K562 (cell line): ENCODE measurements around the gene FABP3. TPM values are rescaled to one million over a fixed set of nuclear protein-coding genes. Genes with fewer than 3 reads are reported as not detected.

Experiments
- ATAC-seq: fragments of 200-7000 bp; cut with Tn5 transposase; 3 replicates; pipeline ENCODE4 v1.9.1; 2020; ENCODE audit warnings: moderate library complexity
- BruUV-seq: library from RNA; stranded (reverse); fragments of 400-500 nt; replicated peaks from 2 replicates; lab custom pipeline; 2021; lab: Mats Ljungman, UMichigan
- CTCF ChIA-PET: fragments of 300-600 bp; formaldehyde crosslinking; extraction: SDS; loops from one replicate; lab custom pipeline; 2021; ENCODE audit warnings: low intra/inter-chr PET ratio; lab: Yijun Ruan, JAX
- POLR2A ChIA-PET: fragments of 300-600, 350-650 bp; sonication (Branson Sonifier 250); formaldehyde crosslinking; extraction: SDS; loops from one replicate; lab custom pipeline; 2021; ENCODE audit warnings: antibody characterized with exemption, inconsistent platforms; lab: Yijun Ruan, JAX
- DNase-seq, 4 experiments: peaks; one replicate each; pipeline versions ENCODE4 v3.0.0 to v3.0.0-alpha.2; 2011 to 2018; ENCODE audit warnings: low spot score in 3 of 4, mixed read lengths in 3 of 4; ENCODE audit errors: extremely low read depth in 1 of 4
- FAIRE-seq: peaks from 2 replicates; lab custom pipeline; 2011; peaks lifted over from hg19 to GRCh38; lab: Jason Lieb, UNC
- H2AFZ ChIP-seq: 2 replicates; pipeline ENCODE4 v1.6.0; 2011; ENCODE audit warnings: low read depth, low read length, control low read depth, inconsistent platforms
- H3K27ac ChIP-seq: fragments of 200-600 bp; 3 replicates; pipeline ENCODE4 v1.8.0; 2011; ENCODE audit warnings: low read depth, mild to moderate bottlenecking, control low read depth, inconsistent platforms, low read length, moderate library complexity, mixed read lengths; ENCODE audit errors: extremely low read depth
- H3K27me3 ChIP-seq, 2 experiments: fragments of 300-600 bp in 1 of 2; 2 replicates in 1 of 2; 3 replicates in 1 of 2; pipeline versions ENCODE4 v1.6.0 to v1.8.0; 2011; ENCODE audit warnings: inconsistent platforms in 2 of 2, low read length in 2 of 2, mild to moderate bottlenecking in 1 of 2, mixed read lengths in 1 of 2, moderate library complexity in 1 of 2; ENCODE audit not compliant: control insufficient read depth in 2 of 2, insufficient read depth in 2 of 2
- H3K36me3 ChIP-seq: fragments of 300-600 bp; 3 replicates; pipeline ENCODE4 v1.8.0; 2011; ENCODE audit warnings: mild to moderate bottlenecking, low read length, inconsistent platforms; ENCODE audit not compliant: control insufficient read depth, insufficient read depth
- H3K4me1 ChIP-seq, 2 experiments: fragments of 200-600 bp in 1 of 2; replicated peaks in 1 of 2; 2 replicates in 1 of 2; 3 replicates in 1 of 2; pipeline versions ENCODE4 v1.5.1 to v1.8.0; 2011; ENCODE audit warnings: inconsistent platforms in 2 of 2, low read length in 2 of 2, mild to moderate bottlenecking in 1 of 2, mixed read lengths in 1 of 2, moderate library complexity in 1 of 2; ENCODE audit not compliant: control insufficient read depth in 2 of 2, insufficient read depth in 2 of 2
- H3K4me2 ChIP-seq: 2 replicates; pipeline ENCODE4 v1.6.1; 2011; ENCODE audit warnings: low read length, control low read depth, inconsistent platforms, mixed read lengths; ENCODE audit not compliant: insufficient read depth
- H3K4me3 ChIP-seq: fragments of 200-600 bp; sonication (generic), shearing (Covaris generic); 2 replicates; pipeline ENCODE4 v1.5.1; 2016; ENCODE audit warnings: control low read depth, inconsistent platforms
- H3K79me2 ChIP-seq: fragments of 200-600 bp; 3 replicates; pipeline ENCODE4 v1.8.0; 2011; ENCODE audit warnings: low read length, inconsistent platforms; ENCODE audit not compliant: control insufficient read depth, insufficient read depth
- H3K9ac ChIP-seq, 2 experiments: 2 replicates each; pipeline versions ENCODE4 v1.6.0 to v1.6.1; 2011; ENCODE audit warnings: low read depth in 2 of 2, low read length in 2 of 2, control low read depth in 1 of 2, inconsistent platforms in 1 of 2, mild to moderate bottlenecking in 1 of 2, mixed read lengths in 1 of 2; ENCODE audit not compliant: insufficient read depth in 1 of 2
- H3K9me1 ChIP-seq: one replicate; pipeline ENCODE4 v1.6.0; 2011; ENCODE audit warnings: inconsistent platforms, mild to moderate bottlenecking, low read length, moderate library complexity; ENCODE audit not compliant: control insufficient read depth, insufficient read depth
- H3K9me3 ChIP-seq: replicated peaks from 2 replicates; pipeline ENCODE4 v1.5.1; 2011; ENCODE audit warnings: low read depth, low read length, inconsistent platforms; ENCODE audit not compliant: control insufficient read depth, insufficient read depth
- H4K20me1 ChIP-seq: replicated peaks from 2 replicates; pipeline ENCODE4 v1.6.1; 2011; ENCODE audit warnings: low read length, inconsistent platforms, mixed read lengths; ENCODE audit not compliant: control insufficient read depth, insufficient read depth
- C11orf30 ChIP-seq: fragments of 450-650 bp; IDR thresholded peaks from 2 replicates; pipeline ENCODE4 v1.6.1; 2016; ENCODE audit warnings: low read depth, mild to moderate bottlenecking
- CREB1 ChIP-seq, 2 experiments: sonication (generic) in 1 of 2; formaldehyde crosslinking in 1 of 2; IDR thresholded peaks; 2 replicates each; pipeline versions ENCODE4 v1.6.1 to v1.8.0; 2012 to 2022; ENCODE audit warnings: inconsistent platforms in 1 of 2, mild to moderate bottlenecking in 1 of 2, missing genetic modification reagents in 1 of 2, moderate library complexity in 1 of 2
- ETV6 ChIP-seq, 3 experiments: fragments of 150-350 bp in 1 of 3; sonication (generic) in 1 of 3; formaldehyde crosslinking in 1 of 3; IDR thresholded peaks; 2 replicates each; pipeline versions ENCODE4 v1.6.1 to v1.8.0; 2014 to 2022; ENCODE audit warnings: borderline replicate concordance in 2 of 3, low read depth in 2 of 3, antibody characterized with exemption in 1 of 3, low read length in 1 of 3, mild to moderate bottlenecking in 1 of 3, missing genetic modification reagents in 1 of 3
- GATAD2A ChIP-seq: fragments of 450-650 bp; IDR thresholded peaks from 2 replicates; pipeline ENCODE4 v1.6.1; 2017
- GTF2A2 ChIP-seq: IDR thresholded peaks from 2 replicates; pipeline ENCODE4 v1.6.1; 2016; ENCODE audit warnings: mild to moderate bottlenecking, missing genetic modification characterization, missing compliant biosample characterization
- HDAC8 ChIP-seq: fragments of 450-650 bp; IDR thresholded peaks from 2 replicates; pipeline ENCODE4 v1.6.1; 2016; ENCODE audit warnings: mild to moderate bottlenecking, missing genetic modification characterization, moderate library complexity, missing compliant biosample characterization
- MAFG ChIP-seq: fragments of 450-650 bp; conservative IDR thresholded peaks from 2 replicates; pipeline ENCODE4 v1.6.1; 2016; ENCODE audit warnings: missing genetic modification characterization, missing compliant biosample characterization
- NFIC ChIP-seq: fragments of 450-650 bp; IDR thresholded peaks from 2 replicates; pipeline ENCODE4 v1.6.1; 2017; ENCODE audit warnings: mild to moderate bottlenecking, inconsistent platforms
- PHB ChIP-seq: fragments of 250-450 bp; sonication (Bioruptor Pico); IDR thresholded peaks from 2 replicates; pipeline ENCODE4 v1.5.0; 2021
- SMARCB1 ChIP-seq: IDR thresholded peaks from 2 replicates; pipeline ENCODE4 v1.6.1; 2011; ENCODE audit warnings: improper control_type of control experiment, low read depth; ENCODE audit not compliant: insufficient read length
- TRIM28 ChIP-seq: fragments of 450-650 bp; IDR thresholded peaks from 2 replicates; pipeline ENCODE4 v1.6.1; 2017
- ZBTB33 ChIP-seq: sonication (generic); formaldehyde crosslinking; IDR thresholded peaks from 2 replicates; pipeline ENCODE4 v1.8.1; 2023; ENCODE audit warnings: mild to moderate bottlenecking, missing genetic modification reagents
- ZC3H8 ChIP-seq: fragments of 450-650 bp; IDR thresholded peaks from 2 replicates; pipeline ENCODE4 v1.6.1; 2017
- ZNF316 ChIP-seq: fragments of 450-650 bp; IDR thresholded peaks from 2 replicates; pipeline ENCODE4 v1.6.1; 2016
- ZNF512 ChIP-seq: IDR thresholded peaks from 2 replicates; pipeline ENCODE4 v1.6.1; 2016; ENCODE audit warnings: missing genetic modification characterization, missing compliant biosample characterization
- WGBS: fragments of 100-300 bp; shearing (Covaris generic); methylation state at CpG from one replicate; pipeline ENCODE4 v1.1.6; 2016; ENCODE audit warnings: low coverage, mixed read lengths; ENCODE audit not compliant: insufficient coverage; ENCODE audit errors: missing lambda C conversion rate; 5-methylcytosine and 5-hydroxymethylcytosine counted together
- in situ Hi-C: fragments of 300-500 bp; cut with MboI; formaldehyde crosslinking; loops from 4 replicates; pipeline ENCODE4 v1.15.0; 2018; ENCODE audit warnings: inconsistent platforms, mixed read lengths
- intact Hi-C: fragments of 100-400 bp; cut with micrococcal nuclease; formaldehyde crosslinking; loops from 2 replicates; pipeline ENCODE4 v1.14.2; 2022
- polyA plus RNA-seq, 8 experiments: library from polyadenylated mRNA; depleted of rRNA in 4 of 8; stranded (reverse) in 5 of 8; unstranded in 3 of 8; fragments of >200 nt; fragmentation: Nextera tagmentation in 2 of 8; fragmentation: Illumina TruSeq in 1 of 8; extraction: Ambion mirVana in 2 of 8; extraction: Trizol in 1 of 8; gene quantifications; 2 replicates each; pipeline versions ENCODE4 v1.2.1 to v1.2.3, GENCODE V29; 2011 to 2014; ENCODE audit warnings: inconsistent platforms in 1 of 8, missing spikeins in 1 of 8
- total RNA-seq, 7 experiments: library from RNA; depleted of rRNA in 6 of 7; stranded (reverse); fragments of >200 nt in 6 of 7; fragmentation: Illumina TruSeq in 2 of 7; extraction: Trizol in 2 of 7; gene quantifications; 2 replicates each; pipeline versions ENCODE4 v1.2.1 to v1.2.3, GENCODE V29; 2011 to 2021; ENCODE audit warnings: low replicate concordance in 1 of 7

FABP3 gene
- total and polyA plus RNA-seq, 9 of the 15 experiments (the other 6 are each of a cell fraction or from before 2014, with no cell fraction given), result 0.22 TPM; not detected in 8

GRCh38 chr1:31346785-31347184 is 26.1 kb downstream of the FABP3 start:
- H3K4me3 ChIP-seq, result no peak overlapping the region
- H3K9me3 ChIP-seq, result no peaks in the 10 kb centered on the region
- ChIA-PET POLR2A (interaction anchor here (1.1 kb wide), 1 partner anchor 10 kb away, joined by 3 read pairs; no protein-coding TSS in a partner anchor), CTCF (no interaction called here)
- intact Hi-C loops (no loop called here), in situ Hi-C loops (no loop called here)
- H3K9ac ChIP-seq, result no peak overlapping the region
- no peak overlapping the region for H3K4me2 ChIP-seq
- no peaks in the 10 kb centered on the region for H3K79me2 ChIP-seq
- TF ChIP-seq GATAD2A, result no peak
- peak; percentile 65; the same call in 1 of the 2 replicates for TF ChIP-seq C11orf30
- peak; percentile 67 for TF ChIP-seq ZNF316
- TF ChIP-seq MAFG (tag), result peak; percentile 62; the same call in 1 of the 2 replicates
- no peak for TF ChIP-seq NFIC
- ATAC-seq (no peak), DNase-seq (no peak), FAIRE-seq (no peak)
- H3K4me1 ChIP-seq, result no peaks in the 10 kb centered on the region
- no TSS peak for BruUV-seq
- no peaks in the 10 kb centered on the region for H4K20me1 ChIP-seq
- H3K9me1 ChIP-seq, result no peaks in the 10 kb centered on the region
- no peaks in the 10 kb centered on the region for H3K27me3 ChIP-seq
- no peak overlapping the region for H3K27ac ChIP-seq
- no peak overlapping the region for H2AFZ ChIP-seq
- peaks cover 50% of the 10 kb centered on the region for H3K36me3 ChIP-seq

GRCh38 chr1:31345635-31346034 is 27.2 kb downstream of the FABP3 start:
- Histone ChIP-seq H3K9ac (no peak overlapping the region), H3K36me3 (peaks cover 44% of the 10 kb centered on the region; the same call in 2 of the 3 replicates), H4K20me1 (no peaks in the 10 kb centered on the region), H3K4me1 (no peaks in the 10 kb centered on the region), H3K79me2 (no peaks in the 10 kb centered on the region), H3K9me3 (no peaks in the 10 kb centered on the region), H3K27me3 (no peaks in the 10 kb centered on the region), H3K4me2 (no peak overlapping the region), H3K4me3 (no peak overlapping the region), H3K27ac (no peak overlapping the region), H3K9me1 (no peaks in the 10 kb centered on the region), H2AFZ (no peak overlapping the region)
- 85% methylated on average over 2 of the region's 2 CpGs for WGBS
- ATAC-seq (no peak), DNase-seq (no peak), FAIRE-seq (no peak)
- in situ Hi-C loops (no loop called here), intact Hi-C loops (no loop called here)
- CTCF ChIA-PET, result no interaction called here
- no TSS peak for BruUV-seq
- POLR2A ChIA-PET, result no interaction called here
- TF ChIP-seq ETV6 (IDR thresholded peaks at IDR 0.05; ENCODE audit: borderline replicate concordance in 1 of 2, low read depth in 2 of 2, low read length in 1 of 2) (no peak), ETV6 (CRISPR knock-in tag; IDR thresholded peaks at IDR 0.05; ENCODE audit: borderline replicate concordance) (no peak), SMARCB1 (no peak), PHB (no peak), ZBTB33 (CRISPR knock-in tag) (no peak), ZNF512 (tag) (no peak), GTF2A2 (tag) (no peak), HDAC8 (tag) (no peak), CREB1 (IDR thresholded peaks at IDR 0.05) (no peak), CREB1 (CRISPR knock-in tag; IDR thresholded peaks at IDR 0.05) (no peak), ZC3H8 (no peak), NFIC (no peak), TRIM28 (no peak)
